GM23248 (cell line): Measurements from ENCODE around the gene HTATIP2.

ENCODE experiments used
- EZH2 ChIP-seq: fragments of 200-600 bp; sonication (generic); IDR thresholded peaks from 2 replicates; pipeline ENCODE4 v1.6.1; 2018; ENCODE audit warnings: antibody characterized with exemption, mild to moderate bottlenecking; ENCODE audit not compliant: insufficient read depth, poor library complexity, severe bottlenecking
- EZH2phosphoT487 ChIP-seq: fragments of 200-600 bp; sonication (generic); IDR thresholded peaks from 2 replicates; pipeline ENCODE4 v1.6.1; 2018; ENCODE audit warnings: antibody characterized with exemption, moderate library complexity, mild to moderate bottlenecking, low read depth; ENCODE audit not compliant: insufficient read depth

DNA sequence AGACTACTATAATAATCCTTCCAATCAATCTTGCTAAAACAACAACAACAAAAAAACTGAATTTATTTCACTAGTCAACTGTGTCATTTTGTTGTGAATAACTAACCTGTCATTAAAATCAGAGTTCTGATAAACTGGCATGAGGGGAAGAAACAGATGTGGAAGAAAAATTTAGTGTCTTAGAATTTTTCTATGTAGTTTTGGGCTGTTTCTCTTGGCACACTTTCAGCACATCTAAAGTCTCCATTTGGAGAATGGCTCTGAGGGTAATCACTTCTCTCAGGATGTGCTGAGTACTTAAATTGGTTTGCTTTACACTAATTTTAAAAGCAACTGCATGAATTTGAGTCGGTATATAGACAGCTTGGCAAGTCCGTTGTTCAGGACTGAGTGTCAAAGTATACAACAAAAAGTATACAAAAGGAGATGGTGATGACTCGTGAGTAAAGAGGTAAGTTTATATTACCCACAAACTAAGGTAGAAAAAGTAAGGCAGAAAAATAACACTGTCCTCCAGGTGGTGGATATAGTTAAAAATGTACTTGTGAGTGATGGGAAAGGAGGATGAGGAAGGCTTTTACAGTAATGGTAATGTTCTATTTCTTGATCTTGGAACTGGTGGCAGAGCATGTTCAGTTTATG, 10.2 kb downstream of the HTATIP2 start:
- TF ChIP-seq EZH2, result no peak
- TF ChIP-seq EZH2phosphoT487, result no peak
